HG02571 (cell line): ENCODE results near the gene NFIA.

Experiments
- ATAC-seq: cut with Tn5 transposase; IDR thresholded peaks from one replicate; pipeline ENCODE4 v1.9.1; 2021; ENCODE audit warnings: mild to moderate bottlenecking, moderate library complexity; ENCODE audit not compliant: unreplicated experiment

NFIA gene

DNA sequence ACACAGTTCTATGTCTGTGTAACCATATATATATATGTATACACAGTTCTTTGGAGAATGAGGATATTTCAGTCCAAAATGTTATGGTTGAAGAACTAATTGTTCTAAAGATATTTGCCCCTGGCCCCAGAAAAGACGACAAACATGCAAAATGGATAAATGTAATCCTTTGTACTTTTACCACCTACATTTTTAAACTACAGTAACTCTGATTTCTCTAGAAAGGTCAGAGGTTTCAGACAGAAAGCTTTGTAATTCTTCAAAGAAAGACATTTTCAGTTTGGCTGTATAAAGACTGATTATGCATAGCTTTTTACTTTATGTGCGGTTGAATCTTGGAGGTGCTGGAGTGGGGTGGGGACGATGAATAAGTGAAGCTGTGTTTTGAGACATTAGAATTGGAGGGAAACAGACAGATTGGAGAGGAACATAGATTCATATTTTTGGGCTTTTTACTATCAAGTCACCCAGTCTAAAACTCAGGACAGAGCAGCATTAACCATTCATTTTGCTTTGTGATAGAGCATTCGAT, 16.6 kb downstream of the NFIA start:
- no peak for ATAC-seq

DNA sequence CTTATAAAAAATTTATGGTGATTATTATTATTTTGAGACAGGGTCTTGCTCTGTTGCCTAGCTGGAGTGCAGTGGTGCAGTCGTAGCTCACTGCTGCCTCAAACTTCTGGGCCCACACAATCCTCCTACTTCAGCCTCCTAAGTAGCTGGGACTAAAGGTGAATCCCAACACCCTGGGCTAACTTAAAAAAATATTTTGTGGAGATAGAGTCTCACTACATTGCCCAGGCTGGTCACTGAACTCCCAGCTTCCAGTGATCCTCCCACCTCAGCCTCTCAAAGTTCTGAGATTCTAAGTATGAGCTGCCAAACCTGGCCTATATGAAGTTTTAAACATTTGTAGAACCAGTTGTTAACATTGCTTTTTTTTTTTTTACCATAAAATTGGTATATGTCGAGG, 18.2 kb downstream of the NFIA start:
- ATAC-seq, result no peak

DNA sequence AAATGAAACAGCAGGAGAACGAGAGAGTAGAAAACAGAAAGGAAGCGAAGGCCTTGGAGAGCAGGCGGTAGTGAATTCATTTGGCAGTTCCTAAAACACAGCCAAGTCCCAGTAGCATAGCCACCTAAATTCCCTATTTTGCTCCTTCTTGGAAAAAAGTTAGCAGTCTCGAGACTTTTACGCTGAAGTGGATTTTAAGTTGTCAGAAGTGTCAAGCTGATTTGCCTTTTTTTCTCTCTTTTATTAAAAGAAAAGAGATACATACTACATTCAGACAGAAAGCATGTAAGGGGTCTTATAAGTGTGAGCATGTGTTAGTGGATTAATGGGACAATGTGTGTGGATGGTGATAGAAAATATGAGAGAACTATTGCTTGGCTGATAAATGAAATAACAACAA, 19.2 kb downstream of the NFIA start:
- ATAC-seq, result no peak

DNA sequence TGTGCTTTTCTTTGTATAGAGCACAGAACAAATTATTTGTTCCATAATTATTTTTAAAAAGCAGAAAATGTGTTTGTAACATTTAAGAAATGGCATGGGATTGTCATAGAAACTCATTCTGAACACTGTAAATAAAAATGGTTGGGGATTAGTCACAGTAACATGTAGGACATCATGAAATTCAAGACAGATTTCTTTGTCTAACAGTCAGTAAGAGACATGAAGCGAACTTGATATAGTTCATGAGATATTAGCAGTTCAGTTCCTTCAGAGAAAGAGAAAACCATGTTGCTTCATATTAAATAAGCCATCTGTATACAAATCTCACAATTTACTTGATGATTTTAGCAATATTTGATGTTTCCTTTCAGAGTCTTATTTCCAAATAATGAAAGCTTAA, 19.7 kb downstream of the NFIA start:
- no peak for ATAC-seq

DNA sequence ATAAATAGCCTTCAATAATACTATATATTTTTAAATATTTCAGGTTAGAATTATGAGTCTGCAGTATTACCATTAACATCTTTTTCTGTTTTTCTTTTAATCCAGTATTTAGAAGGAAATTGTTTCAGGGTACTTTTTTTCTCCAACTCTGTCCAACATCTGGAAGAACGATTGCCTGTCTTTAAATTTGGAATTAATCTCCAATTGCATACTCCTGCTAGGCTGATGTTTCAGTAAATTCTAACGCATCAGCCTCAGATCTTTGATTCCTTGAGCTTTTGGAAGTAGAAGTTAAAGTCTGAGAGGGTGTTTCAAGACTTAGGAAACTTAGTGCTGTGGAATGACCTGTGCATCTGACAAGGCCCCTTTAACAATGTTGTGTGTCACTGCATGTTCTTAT, 20.3 kb downstream of the NFIA start:
- no peak for ATAC-seq

DNA sequence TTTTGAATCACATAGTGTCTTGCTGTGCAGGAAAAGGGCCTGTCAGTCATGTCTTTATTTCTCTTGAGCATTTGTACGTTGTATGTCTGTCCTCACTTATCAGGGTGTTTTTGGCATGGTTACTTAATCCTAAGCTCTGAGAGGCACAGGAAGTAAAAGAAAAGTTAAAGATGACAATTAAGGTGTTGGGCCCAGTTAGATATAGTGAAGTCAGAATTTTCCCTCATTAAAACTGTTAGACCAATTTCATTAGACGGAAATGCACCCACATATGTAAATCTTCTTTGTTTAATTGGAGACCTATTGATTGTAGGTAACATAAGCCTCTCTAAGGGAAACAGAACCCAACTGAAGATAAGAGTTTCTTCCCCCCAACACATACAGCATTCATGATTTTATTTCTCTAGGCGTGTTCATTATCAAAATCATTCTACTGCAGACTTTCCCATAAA, 21.9 kb downstream of the NFIA start:
- ATAC-seq, result no peak

DNA sequence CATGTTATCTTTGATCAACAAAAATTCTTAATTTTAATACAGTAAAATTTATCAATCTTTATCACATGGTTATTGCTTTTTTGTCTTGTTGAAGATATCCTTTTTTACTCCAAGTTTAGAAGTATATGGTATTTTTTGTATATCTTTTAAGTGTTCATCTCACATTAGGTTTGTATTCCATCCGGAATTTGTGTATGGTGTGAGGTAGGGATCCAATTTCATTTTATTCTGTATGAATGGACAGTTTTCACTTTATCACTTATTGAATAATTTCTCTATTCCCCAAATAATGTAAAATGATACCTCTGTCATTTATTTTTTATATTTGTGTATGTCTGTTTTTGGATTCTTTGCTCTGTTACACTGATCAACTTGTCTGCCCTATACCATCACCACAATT, 25.3 kb downstream of the NFIA start:
- no peak for ATAC-seq

DNA sequence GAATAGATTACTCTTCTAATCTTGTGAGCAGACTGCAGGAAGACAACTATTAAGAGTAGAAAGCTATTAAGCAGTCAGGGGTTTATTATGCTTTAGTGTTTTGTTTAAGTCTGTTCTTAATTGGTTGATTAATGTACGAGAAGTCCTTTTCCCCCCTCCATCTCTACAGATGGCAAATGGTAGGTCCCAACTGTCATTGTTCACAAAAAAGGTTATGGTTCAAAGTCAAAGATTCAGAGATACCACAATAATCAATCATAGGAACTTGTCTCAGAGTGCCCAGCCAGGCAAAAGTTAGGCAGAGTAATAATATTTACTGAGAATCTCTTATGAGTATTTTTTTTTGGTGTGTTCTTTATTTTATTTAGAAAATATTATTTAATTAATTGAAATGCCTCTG, 26.8 kb downstream of the NFIA start:
- ATAC-seq, result no peak

DNA sequence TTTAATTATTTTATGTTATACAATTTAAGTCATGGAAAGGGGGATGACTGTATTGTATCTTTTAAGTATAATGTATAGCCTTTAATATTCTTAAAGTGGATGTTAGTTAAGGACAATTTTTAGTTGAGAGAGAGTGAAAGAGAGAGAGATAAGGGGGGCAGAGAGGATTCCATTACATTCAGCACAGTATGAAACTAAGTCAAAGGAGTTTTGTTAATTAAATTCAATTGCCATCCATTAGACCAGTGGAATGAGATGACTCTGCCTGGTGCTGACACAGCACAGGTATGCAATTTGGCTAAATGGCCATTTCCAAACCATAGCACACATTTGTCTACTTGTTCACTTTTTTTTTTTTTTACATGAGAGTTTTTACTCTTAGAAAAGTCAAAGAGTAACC, 27.5 kb downstream of the NFIA start:
- no peak for ATAC-seq

DNA sequence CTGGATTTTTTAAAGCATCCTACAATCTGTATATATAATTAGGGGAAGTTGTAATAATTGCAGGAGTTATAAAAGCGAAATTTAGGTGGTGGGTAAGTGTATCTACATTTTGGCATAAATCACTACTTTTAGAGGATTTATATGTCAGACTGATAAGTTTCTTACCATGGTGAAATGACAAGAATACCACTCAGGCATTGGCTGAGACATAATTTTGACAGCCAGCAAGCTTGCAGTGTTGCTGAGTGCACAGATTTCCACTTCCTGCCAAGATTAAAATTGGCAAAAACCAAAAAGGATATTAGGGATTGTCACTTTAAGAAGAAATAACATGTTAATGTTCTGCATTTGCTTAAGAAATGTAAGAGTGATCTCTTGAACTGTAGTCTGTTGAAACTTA, 28.2 kb downstream of the NFIA start:
- no peak for ATAC-seq

DNA sequence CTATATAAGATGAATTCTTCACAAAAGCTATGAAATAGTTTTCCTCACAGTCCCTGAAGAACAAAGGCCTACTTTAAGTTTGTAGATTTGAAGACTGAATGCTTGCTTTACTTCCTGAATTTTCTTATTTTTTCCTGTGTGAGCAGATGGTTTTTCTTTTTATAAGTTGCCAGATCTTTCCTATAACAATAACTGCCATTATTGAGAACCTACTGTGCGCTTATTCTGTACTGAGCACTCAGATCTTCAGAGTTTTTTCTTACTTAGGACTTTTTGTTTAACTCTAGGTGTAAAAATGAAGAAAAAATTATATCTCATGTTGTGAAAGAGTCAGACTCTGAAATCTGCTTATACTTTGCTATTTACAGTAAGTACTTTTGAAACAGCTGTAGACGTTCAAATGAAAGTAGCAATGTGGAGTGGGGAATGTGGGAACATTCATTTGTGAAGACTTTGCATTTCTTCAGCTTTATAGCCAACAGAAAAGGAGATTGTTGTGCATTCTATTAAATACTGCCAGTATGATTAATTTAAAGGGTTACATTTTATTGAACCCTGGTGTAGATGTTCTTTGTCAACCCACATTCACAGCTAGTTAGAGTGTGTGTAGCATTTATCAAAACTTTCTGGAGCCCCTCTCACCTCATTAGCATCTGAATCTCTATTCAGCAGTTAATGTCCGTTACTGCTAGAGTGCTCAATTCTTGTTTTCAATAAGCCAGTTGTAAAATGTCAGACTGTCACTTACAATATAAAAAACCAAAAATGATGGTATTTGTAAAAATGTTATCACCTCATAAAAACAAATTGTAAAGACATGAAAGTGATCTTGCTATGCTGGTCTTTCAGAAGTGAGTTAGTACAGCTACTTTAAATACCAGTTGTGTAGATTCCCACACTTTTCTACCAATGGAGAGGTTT, 29.0 kb downstream of the NFIA start:
- ATAC-seq, result no peak

DNA sequence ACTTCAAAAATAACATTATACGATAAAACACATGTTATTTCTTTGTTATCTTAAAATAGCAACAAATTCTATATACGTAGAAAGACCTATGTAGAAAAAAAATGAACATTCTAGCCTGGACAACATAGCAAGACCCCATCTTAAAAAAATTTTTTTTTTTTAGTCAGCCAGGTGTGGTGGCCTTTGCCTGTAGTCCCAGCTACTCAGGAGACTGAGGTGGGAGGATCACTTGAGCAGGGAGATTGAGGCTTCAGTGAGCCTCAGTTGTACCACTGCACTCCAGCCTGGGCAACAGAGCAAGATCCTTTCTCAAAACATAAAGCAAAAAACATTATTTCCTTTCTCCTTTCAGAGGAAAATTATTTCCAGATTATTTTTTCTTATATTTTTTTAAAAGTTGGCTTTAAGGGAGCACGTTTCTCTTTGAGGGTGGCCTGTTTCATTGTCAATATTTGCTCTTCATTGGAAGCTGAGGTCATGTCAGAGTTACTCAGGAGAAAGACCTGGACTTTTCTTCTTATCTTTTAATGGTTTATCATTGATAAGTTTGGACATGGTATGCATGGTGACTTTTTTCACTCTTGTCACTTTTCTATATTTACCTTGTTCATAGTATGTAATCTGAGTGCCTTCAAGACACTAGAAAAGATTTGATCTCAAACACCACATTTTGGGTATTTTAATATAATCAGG, 32.0 kb downstream of the NFIA start:
- ATAC-seq, result no peak

DNA sequence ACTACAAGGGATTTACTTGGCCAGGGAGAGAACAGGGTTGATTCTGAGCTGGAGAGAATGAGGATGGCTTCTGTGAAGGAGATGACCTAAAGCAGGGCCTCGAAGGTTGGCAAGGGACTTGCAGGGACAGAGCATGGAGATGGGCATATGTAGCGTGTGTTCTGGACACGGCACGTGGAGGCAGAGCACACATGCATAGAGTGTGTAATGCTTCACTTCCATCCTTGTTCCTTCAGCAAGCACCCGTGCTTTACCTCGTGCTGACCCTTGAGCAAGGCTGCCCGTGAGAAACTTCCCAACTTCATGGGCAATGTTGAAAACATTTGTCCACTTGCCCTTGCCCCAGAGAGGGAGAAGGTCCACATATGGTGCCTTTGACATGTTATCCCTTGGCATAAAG, 33.1 kb downstream of the NFIA start:
- no peak for ATAC-seq

DNA sequence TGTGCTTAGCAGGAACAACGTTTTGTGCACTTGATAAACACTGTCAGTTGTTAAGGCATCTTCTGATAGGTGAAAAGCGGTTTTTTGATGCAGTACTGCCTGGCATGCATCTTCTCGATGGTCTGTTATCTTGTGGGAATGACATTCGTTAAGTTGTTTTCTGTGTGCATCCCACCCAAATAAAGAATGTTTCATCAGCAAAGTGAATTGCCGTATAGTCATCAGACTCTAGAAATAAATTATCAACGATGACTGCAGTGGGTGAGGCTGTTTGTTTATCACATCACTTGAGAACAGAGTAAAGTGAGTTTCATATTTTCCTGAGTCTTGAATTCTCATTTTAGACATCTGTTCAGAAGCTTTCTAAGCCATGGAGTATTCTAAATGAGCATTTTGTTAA, 34.1 kb downstream of the NFIA start:
- ATAC-seq, result no peak

DNA sequence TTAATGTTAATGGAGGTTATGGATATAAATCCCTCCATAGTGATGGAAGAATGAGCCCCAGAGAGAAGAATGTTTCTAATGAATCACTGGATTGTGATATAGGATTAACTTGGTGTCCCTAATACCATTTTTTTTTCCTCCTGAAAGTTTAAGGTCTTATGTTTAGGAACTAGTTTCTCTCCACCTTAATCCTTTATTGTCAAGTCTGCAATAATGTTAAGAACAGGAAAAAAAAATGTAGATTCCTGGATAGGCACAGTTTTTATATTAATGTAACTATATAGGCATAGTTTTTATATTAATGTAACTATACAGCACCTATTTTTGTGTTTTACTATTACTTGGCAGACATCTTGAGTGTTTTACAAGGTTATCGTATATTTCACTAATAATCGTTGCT, 34.9 kb downstream of the NFIA start:
- ATAC-seq, result no peak

DNA sequence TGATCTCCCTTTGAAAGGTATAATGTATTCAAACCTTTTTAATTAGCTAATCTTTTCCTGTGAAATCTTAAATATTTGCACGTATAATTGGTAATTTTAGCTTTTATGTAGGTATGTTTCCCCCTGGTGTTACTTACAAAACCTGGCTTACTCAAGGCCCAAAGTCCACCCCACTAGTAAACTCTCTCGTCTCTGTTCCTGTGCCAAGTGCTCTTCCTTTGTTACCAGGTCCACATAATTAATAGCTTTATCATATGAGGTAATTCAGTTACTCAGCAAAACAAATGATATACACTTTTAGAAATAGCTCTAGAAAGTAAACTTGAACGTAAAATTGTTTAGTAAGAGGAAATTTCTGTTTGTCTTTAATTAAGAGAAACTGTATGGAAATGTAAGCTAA, 36.7 kb downstream of the NFIA start:
- no peak for ATAC-seq

DNA sequence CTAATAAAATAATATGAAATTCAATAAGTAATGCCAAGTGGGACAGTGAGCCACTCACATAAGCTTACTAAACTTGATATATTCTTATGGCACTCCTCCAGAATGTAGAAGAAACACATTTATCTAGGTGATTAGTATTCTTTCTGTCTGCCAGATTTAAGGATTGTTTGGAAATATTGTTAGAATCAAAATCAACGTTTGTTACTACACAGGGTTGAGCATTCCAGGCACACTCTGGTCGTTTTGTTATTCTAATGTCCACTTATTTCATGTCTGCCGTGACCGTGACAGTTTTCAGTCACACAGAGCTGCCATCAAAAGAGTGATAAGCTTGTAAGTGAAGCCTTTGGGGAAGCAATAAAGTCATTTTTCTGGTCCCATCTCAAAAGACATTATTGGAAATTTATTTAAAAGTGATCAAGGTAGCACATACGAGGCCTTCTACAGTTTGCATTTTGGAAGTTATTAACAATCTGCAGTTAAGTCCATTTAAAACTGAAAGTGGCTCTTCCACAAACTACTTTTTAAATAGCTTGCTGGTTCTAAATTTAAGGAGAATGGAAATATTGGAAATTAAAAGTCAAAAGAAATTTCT, 38.0 kb downstream of the NFIA start:
- no peak for ATAC-seq

DNA sequence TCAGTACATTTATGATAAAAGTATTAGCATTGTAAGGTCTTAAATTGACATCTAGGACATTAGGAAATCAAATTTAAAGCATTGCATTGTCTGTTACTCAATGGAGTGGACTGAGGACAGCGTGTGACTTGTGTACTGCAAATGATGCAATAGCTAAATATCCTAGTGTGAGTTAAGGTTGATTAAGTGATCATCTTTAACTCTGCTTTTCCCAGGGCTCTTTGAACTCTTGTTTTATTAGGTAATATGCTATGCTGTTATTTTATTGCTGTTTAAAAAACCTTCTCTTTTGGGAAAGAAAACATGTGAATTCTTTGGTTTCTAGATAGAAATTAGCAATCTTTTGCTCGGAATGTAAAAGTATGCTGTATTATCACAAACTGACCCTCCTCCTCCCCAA, 38.6 kb downstream of the NFIA start:
- ATAC-seq, result no peak

DNA sequence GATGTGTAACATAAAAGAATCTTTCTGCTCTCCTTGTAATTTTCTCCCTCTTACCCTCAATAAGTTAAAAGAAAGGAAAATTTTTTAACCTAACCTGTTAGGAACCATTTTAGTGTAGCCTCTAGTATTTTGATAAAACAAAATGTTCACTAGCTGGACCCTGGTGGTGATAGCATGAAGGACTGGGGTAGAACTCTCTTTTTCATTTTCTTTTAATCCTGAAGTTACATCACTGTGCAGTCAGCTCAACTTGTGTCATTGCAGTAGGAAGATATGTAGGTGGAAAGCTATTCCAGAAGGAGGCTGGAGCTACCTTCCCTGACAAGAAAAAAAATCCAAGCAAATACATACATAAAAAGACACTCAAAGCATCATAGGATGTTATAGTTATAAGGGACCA, 39.3 kb downstream of the NFIA start:
- no peak for ATAC-seq

DNA sequence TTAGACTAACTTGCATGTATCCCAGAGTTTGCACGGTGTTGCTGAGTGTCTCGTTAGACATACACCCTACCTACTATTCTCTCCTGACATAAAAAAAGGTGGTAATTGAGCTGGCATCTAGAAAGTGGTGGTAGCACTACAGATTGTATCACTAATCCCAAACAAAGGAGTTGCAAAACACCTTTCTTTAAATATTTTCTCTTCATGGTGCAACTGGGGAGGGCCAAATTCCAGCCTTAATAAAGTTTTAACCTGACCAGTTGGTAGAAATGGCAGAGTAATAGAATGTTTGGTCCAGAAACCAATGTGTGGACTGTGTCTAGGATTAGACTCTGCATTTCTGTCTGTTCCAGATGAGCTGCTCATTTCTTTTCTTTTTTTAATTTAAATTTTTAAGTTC, 40.0 kb downstream of the NFIA start:
- ATAC-seq, result no peak

DNA sequence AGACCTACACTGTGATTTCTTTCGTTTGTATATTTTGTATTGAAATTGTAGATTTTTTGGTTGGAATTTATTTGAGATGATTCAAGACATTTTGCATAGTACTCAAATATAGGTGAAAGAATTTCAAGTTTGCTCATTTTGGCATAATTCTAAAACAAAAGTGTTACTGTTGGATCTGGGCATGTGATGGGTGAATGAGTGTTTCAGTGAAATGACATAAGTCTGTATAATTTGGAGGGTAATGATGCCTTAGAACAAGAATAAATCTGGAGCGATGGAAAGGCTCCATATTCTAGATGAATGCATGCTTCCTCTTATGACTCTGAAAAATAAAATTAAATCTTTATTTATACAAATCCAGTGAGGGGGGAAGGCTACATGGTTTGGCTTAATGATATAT, 41.0 kb downstream of the NFIA start:
- no peak for ATAC-seq

DNA sequence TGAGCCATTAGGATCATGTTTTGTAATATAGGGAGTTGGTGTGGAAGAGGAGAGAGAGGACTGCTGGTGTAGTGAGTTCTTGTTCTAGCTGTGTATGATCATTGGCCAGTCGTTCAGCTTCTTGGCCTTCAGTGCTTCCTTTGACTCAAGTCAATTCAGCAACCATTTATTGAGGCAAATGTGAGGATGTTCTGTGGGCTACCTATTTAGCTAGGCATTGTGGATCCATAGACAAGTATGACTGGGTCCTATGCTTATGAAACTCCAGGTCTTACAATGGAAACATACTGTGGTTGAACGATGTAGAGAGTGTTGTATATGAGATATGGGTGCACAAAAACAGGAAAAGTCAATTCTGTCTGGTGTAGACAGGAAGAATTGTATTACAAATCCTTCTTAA, 41.7 kb downstream of the NFIA start:
- no peak for ATAC-seq
